Fibroblast of upper back skin (primary cell): Measurements from ENCODE around the gene PRKCZ.
A peak's percentile ranks its signal among the peaks of the same experiment; 100 is the strongest.

Experiments used
- DNase-seq: peaks from one replicate; pipeline ENCODE4 v3.0.0-alpha.2; 2013

The PRKCZ gene

GRCh38 chr1:2233997-2234761, 184.0 kb downstream of the PRKCZ start:
- DNase-seq, result peak; percentile 91

GRCh38 chr1:2234762-2235113, 184.5 kb downstream of the PRKCZ start:
- DNase-seq, result no peak
